GM19239 (cell line): ENCODE measurements around the gene SLFNL1.

Source experiments
- DNase-seq: peaks from one replicate; pipeline ENCODE4 v3.0.0; 2011; ENCODE audit warnings: low spot score; ENCODE audit not compliant: insufficient read length
- FAIRE-seq: peaks from 2 replicates; lab custom pipeline; 2011; peaks lifted over from hg19 to GRCh38; lab: Jason Lieb, UNC

The SLFNL1 gene

DNA sequence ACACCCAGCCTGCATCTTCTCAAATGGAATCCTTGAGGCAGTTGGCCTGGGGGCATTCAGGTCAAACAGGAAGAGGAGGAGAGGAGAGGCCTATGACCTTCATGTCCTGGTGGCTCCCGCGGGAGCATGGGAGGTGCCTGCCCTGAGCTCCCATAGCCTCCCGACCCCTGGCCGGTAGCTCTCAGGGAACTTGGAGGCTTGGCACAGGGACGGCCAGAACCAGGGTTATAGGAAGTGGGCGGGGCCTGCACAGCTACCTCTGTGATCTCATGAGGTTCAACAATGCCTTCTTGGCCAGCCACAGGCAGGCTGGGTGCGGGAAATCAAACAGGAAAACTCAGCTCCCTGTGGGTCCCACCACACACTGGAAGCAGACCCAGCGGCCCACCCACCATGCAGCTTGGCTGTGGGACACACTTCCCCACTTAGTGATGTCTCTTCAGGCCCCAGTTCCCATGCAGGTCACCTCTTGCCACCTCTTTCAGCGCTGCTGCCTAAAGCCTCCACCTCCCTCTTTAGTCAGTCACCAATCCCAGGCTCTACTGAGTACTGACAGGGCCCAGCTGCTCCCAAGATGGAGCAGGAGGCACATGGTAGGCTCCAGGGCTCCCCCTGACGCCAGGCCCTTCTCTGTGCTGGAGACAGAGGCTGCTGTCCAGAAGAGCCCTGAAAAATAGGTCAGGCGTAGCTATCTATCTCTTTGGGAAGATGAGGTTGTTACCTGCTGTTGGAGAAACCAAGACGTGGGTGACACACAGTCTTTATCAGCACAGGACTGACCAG is at the start of gene SLFNL1:
Gene SLFNL1, minus strand, starts transcription at position 200 of the 783 bp plus-strand sequence. CDS start 1,065 bp downstream, outside the sequence.
- DNase-seq (no peak), FAIRE-seq (no peak)

DNA sequence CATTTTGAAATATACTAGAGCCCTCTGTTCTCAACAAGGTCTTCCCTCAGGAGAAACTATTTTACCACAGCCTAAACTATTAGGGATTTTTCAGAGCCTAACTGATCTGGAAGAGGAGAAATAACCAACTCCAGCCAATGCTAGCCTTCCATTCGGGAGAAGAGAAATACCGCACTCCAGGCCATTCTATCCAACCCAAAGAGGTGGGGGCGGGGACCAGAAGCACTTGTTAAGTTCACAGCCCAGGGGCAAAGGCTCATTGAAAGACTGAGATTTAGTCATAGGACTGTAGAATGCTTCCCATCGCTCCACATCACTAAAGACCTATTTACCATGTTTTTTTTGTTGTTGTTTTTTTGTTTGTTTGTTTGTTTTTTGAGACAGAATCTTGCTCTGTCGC is 35.4 kb upstream of the SLFNL1 start:
- FAIRE-seq: no peak

DNA sequence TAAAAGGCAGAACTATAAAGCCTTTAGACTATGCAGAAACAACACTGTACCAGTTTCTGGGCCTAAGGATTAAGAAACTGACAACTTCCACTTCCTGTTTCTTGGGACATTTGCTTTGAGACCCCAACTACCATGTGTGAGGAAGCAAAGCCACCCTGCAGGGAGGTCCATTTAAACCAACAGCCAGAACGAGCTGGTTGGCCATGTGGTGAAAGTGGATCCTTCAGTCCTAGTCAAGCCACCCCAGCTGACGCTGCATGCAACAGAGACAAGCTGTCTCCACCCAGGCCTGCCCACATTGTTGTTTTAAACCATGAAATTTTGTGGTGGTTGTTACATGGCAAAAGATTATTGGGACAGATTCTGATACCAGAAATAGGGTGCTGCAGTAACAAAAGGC is 31.8 kb upstream of the SLFNL1 start:
- DNase-seq: no peak
- no peak for FAIRE-seq

More for the DNA sequence above, 35.4 kb upstream of the SLFNL1 start:
- no peak for DNase-seq

DNA sequence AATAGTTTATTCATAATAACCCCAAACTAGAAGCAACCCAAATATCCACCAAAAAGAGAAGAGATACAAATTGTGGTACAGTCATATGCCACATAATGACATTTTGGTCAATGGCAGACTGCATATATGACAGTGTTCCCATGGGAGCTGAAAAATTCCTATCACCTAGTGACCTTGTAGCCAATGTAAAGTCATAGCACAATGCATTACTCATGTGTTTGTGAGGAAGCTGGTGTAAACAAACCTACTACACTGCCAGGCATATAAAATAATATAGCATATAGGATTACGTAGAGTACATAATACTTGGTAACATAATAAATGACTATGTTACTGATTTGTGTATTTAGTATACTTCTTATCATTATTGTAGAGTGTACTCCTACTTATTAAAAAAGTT is 29.5 kb upstream of the SLFNL1 start:
- DNase-seq (no peak), FAIRE-seq (no peak)

DNA sequence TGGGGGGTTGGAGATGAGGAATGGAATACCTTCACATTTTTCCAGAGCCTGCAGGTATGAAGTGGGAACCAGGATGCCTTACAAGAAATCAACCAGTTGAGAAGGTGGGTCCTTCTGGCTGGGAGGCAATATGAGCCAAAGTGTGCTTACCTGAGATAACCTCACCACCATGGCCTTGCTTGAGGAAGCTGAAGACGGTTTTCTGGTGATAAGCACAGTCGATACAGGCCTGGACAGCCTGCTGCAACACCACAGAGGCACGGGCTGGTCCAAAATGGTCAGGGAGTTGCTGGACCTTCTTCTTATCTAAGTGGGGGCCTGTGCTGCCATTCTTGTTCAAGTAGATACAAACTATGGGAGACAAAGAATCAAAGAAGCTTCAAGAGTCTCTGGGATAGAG is 27.0 kb upstream of the SLFNL1 start:
- no peak for FAIRE-seq
- no peak for DNase-seq

DNA sequence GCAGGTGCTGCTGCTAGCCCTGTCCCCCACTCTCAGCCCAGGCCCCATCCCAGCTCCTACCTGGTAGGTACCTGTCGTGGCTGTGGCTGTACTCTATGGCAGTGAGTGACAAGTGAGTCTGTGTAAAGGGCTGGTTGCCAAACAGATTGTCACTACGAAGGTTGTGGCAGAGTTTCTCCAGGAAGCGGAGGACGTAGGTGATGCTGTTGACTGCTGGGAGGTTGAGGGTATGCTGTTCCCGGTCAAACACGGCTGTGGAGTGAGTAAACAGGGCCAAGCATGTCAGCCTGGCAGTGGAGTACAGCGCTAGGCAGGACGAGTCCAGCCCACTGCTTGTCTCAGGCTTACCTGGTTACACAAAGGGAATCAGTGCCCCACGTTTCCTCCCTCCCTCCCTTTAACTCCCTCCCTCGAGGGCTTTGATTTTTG is 24.8 kb upstream of the SLFNL1 start:
- DNase-seq (no peak), FAIRE-seq (no peak)

DNA sequence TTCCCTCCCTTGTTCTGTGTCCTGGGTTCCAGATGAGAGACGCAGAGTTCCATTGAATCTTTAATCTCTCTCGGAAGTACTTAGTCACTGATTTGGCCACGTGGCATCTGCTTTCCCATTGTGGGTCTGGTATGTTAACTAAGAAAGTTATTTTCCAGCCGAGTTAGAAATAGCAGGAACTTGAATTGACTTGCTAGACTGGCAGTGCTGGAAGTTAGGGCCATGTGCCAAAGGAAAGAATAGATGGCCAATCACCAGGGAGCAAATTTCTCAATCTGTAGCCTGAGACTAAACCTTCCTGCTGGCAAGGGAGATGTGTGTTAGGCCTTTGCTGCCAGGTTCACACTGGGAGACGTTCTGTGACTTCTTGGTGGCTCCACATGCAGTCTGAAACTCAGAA is 24.2 kb upstream of the SLFNL1 start:
- DNase-seq (no peak), FAIRE-seq (no peak)

DNA sequence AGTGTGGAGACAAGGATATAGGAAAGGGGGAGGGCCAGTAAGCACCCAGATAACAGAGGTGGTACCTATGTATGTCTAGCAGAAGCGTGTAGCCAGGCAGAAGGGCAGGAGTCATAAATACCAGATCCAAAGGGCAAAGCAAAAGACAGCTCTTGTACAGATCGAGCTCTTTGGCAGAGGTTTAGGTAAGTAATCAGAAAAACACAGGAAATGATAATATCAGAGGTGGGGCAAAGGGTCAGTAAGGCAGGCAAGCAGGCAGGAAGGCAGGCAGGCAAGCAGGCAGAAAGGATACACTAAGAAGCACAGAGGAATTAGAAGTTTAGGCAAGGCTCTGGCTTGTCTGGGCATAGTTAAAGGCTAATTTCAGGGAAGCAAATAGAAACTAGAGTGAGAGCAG is 22.7 kb upstream of the SLFNL1 start:
- no peak for FAIRE-seq
- no peak for DNase-seq

DNA sequence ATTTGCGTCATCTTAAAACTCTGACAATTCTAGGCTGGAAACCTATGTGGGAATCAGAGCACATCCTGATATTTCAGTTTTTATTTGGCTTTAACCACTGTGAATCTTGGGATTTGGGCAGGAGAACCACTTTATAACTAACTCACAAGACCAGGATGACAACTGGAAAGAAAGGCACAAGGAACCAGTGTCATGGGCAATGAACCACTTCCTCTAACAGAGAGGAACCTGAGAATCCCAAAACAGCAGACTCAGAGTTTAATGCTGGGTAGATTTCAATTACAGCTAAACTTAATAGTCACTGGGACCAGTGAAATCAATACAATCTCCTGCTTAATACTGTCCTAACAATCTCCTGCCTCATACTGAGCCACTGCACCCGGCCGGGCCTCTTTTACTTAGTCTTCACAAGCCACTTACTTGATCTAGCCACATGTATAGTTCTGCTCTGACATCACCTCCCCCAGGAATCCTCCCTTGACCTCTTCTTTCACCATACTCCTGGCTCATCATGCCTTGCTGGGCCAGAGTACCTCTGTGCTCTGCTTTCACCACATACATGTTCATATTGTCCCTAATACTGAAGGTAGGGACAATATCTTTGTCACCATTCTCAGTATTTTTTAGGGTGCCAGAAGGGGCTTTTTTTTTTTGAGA is 20.2 kb upstream of the SLFNL1 start:
- DNase-seq (no peak), FAIRE-seq (no peak)

DNA sequence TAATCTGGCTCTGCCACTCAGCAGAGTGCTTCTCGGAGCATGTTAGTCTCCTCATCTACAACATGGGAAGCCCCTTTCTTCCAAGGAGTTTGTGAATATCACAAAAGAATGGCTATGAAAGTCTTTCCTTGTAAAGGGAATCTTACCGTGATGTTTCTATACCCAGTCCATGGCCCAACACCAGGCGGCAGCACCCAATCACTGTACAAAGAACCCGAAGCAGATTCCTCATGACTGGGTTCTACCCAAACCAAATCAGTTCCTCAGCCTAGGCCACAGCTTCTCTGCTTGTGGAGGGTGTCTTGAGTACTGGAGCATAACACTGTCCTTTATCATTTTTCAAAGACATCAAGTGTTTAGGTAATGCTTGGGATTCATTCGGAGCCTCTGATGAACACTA is 16.6 kb upstream of the SLFNL1 start:
- FAIRE-seq (no peak), DNase-seq (no peak)

DNA sequence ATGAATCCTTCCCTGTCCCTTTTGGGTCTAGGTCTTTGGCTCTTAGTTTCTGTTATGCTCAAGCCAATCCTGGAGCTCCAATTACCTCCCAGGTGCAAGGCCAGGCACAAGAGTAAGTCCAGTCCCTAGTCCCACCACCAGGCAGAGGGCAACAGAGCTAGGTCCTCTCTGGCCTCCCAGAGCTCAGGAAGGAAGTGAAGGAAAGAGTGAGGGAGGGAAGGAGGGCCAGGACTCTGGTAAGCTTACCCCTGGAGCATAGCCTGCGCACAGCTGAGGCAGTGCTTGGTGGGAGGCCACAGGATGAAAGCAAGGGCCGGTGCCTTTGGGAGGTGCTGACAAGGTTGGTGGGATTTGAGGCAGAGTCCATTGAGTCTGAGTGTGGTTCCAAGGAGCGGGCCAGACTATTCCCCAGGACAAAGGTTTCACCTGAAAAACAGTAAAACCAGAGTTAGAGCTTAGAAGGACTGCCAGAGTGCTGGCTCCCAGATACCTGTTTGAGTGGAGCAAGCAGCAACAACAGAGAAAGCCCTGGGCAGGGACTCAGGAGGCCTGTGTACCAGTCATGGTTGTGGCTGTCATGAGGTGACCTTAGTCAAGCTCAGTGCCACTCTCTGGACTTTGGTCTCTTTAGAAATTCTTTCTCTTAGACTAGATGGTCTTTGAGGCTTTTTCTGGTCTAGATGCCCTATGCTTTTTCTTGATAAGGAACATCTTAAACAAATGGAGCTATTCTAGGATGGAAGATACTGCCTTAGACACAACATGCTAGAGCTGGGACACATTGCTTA is 15.8 kb upstream of the SLFNL1 start:
- FAIRE-seq: no peak
- no peak for DNase-seq

DNA sequence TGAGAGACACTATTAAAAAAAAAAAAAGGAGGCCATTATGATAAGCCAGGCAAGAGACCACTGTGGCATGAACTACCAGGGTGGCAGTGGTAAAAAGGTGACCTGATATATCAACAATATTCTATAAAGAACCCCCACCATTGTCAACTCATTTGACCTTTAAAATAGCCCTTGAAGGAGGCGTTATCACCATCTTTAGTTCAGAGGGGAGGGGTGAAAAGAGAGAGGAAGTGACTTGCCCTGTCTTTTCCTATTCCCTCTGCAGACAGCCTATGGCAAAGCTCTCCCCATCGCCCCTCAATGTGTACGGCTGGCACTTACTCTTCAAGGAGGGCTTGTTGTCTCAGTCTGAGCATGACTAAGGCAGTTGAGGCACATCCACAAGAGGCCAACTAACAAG is 11.7 kb upstream of the SLFNL1 start:
- DNase-seq (no peak), FAIRE-seq (no peak)

DNA sequence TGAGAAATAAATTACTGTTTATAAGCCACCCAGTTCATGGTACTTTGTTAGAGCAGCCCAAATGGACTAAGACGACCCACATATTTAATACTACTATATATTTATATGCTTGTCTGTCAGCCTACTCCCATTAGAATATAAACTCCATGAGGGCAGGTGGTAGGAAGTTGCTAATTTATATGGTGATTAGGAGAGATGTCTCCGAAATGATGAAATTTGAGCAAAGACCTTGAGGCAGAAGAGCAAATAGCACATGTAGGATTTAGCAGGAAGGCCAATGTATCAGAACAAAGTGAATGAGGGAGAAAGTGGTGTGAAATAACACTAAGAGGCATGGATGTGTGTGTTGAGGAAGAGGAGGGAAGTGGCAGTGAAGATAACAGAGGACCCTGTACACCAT is 10.6 kb upstream of the SLFNL1 start:
- DNase-seq (no peak), FAIRE-seq (no peak)

DNA sequence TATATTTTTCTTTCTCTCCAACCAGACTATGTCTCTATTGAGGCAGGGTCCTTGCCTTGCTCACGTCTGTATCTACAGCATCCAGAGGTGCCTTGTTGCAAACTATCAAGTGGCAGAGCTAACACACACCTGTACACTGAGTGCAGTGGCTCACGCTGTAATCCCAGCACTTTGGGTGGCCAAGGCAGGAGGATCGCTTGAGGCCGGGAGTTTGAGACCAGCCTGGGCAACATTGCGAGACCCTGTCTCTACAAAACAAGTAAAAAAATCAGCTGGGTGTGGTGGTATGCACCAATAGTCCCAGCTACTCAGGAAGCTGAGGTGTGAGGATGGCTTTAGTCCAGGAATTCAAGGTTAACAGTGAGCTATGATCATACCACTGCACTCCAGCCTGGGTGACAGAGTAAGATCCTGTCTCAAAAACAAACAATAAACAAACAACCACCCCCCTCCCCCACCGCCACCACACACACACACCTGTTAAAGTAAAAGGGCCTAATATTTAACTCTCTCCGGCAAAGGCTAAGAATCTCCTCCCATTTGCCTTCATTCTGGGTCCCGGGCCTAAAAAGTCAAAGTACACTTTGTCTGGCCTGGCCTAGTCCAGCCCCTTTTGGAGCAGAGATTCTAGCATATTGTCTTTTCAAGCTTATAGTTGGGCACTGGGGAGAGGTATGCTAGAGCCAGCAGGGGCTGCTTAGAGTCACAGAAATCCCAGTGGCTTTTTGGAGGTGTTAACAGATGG is 9.5 kb upstream of the SLFNL1 start:
- no peak for DNase-seq
- FAIRE-seq: no peak

DNA sequence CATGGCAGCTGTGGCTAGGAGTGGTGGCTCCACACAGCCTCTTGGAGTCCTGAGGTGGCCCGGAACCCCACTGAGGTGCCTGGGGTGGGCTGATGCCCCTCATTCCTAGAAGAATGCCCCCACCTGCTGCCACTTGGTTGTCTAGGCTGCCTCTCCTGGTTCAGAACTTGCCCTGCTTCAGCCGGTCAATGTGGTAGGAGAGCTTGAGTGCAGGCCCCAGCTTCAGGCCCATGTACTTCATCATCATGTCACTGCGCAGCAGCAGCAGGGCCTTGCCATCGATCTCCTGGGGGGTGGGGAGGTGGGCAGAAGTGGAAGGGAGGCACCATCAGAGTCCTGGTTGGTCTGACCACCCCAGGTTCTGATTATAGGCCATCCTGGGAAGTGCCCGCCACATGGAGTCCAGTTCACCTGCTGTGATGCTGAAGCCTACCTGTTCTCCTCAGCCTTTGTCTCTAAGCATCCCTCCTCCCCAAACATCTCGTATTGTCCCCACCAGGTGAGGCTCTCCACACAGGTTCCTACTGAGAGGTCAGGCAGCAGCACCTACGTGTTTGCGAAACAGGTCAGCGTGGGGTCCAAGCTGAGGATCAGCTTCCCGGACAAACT is 6.6 kb upstream of the SLFNL1 start:
- DNase-seq (no peak), FAIRE-seq (no peak)

DNA sequence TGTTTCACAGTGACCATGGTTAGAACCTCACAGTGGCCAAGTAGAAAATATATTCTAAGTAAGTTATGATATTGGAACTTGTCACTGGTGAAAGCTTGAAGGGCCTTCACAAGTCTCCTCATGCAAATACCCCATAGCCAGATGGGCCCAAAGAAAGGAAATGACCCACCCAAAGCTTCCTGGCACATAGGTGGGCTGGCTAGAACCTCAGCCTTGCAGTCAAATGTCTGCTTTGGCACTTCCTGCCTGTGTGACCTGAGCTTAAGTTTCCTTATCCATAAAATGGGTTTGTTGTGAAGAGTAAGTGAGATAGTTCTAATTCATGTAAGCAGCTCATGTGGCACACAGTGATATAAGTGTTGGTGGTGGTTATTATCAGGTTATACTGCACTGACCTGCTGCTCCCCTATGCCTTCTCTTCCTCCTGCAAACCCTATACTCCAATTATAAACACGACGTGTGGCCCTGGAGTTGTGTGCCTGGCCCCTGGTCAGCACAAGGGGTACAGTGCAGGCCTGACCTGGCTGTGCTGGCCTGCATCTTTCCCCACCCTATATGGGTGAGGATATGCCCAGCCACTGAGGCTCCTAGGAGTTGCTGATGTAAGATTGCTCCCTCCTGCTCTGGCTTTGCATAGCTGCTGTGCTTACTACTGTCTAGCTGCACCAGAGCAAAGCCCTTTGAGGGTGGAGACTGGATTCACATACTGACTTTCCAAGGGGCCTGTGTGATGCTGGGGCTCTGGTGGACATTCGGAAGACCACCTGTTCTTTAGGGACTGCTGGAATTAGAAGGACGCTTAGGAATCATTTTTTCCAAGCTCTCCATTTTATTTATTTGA is 4.7 kb upstream of the SLFNL1 start:
- FAIRE-seq (no peak), DNase-seq (no peak)

DNA sequence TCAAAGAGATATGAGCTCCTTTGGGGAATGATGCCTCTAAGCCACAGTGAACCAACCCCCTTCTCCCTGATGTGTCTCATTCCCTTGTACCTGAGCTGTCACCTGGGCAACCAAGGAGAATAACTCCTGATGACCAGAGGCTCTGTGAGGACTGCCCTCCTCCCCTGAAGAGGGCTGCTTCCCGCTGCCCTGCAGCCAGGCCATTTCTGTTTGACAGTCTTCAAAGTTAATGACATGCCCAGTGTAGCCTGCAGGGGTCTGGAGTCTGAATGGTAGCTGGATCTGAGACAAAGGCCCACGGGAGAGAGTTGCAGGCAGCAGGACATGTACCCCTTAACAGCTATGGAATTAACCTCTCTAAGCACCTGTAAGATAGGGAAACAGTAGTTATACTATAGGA is 3.4 kb upstream of the SLFNL1 start:
- no peak for FAIRE-seq
- DNase-seq: no peak

DNA sequence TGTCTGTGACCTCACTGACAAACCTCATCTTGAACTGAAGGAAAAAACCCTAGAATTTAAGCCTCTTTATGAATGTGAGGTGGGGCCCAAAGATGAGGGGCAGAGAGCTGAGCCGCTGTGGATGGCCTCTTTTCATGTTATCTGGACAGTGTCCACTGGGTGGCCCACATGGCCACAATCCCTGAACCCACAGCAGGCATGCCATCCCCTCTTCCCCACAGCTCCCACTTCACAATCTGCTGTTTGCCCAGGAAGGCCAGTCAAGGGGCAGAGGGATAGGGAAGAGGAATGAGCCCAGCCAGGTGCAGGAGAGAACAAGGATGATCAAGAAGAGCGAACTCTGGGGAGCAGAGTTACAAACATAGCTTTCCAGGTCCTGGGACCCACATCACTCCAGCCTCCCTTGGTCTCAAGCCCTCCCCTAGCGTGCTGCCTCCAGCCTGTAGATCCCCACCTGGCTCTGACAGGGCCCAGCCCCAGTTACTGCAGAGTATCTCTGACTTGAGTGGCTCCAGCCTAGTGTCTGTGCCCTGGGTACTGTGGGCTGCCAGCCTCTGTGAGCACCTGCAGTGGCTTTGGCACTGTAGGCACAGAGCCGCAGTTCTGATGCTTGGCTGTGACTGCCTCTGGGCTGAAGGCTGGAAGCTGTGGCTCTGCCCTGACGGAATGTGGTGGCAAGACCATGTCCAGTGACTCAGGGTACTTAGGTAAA is 1.9 kb upstream of the SLFNL1 start:
- DNase-seq (no peak), FAIRE-seq (no peak)

DNA sequence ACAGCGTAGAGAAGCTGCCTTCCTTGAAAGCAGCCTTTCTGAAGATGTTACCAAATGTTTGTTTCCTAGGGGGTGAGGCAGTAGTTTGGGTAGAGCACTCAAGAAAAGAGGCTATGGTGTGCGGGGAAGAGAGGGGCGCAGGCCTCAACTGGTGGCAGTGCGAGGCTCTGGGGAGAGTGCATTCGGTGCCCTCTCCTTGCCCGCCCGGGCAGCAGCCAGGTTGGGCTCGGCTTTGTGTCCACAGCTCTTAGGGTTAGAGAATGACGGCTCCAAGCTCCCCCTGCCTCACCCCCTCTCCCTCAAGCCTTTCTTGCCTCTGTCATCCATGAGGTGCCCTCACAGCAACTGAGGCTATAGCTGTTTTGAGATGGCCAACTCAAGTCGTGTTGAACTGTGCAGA is 899 bp upstream of the SLFNL1 start:
- no peak for FAIRE-seq

More for the DNA sequence above, 899 bp upstream of the SLFNL1 start:
- DNase-seq: no peak
